Stimulated activated CD8-positive, alpha-beta memory T cell treated with anti-CD3 and anti-CD28 coated beads, Interleukin-7, amount 100 ng/mL, for 1 hour (primary cell): ENCODE measurements around the gene HAVCR2.

Experiments used
- DNase-seq, 2 donors: peaks; one replicate each; pipeline ENCODE4 v3.0.0-alpha.2; 2020; ENCODE audit warnings: low read depth in 2 of 2

HAVCR2 gene

DNA sequence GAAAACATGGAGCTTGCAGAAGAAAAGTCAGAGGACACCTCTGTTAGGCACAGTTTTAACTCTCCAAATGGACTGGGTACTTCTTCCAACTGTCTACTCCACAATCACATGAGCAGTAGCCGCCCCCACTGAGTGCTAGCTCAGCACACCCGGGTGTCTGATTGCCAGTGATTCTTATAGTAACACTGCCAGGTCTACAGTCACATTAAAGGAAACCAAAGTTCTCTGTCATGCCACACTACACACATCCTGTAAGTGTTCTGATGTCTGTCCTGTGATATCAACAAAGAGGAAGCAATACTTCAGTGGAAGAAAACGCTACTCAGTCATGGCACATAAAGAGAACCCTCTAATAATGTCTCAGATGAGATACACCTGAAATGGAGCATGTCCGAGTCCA is at the start of gene HAVCR2:
TSS of gene HAVCR2 (minus strand) at position 69 of the 400 bp plus-strand sequence. CDS start at position 8, 61 bp downstream.
- DNase-seq, result no peak

DNA sequence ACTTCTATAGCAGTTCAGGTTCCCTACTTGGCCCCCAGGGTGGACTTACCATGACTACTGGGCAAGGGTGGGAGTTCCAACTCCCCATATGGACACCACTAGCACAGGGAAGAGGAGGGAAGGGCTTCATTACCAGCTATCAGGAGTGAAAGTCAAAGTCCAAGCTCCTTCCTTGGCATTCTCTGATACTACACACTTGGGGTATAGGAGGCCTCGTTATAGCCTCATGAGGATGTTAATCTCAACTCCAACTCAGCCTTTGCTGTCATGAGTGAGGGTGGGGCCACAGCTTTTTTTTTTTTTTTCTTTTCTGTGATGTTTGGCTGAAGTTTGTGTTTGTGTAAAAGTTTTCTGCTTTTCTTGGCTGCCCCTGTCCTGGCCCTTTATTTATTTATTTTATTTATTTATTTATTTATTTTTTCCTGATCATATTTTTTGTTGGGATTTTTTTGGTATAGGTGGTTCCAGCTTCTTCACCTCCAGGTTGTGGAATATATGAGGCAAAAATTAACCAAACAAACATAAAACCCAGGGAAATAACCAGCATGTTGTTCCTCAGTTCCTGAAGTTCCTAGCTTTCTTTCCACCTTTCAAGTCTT is 48.5 kb upstream of the HAVCR2 start:
- no peak for DNase-seq

DNA sequence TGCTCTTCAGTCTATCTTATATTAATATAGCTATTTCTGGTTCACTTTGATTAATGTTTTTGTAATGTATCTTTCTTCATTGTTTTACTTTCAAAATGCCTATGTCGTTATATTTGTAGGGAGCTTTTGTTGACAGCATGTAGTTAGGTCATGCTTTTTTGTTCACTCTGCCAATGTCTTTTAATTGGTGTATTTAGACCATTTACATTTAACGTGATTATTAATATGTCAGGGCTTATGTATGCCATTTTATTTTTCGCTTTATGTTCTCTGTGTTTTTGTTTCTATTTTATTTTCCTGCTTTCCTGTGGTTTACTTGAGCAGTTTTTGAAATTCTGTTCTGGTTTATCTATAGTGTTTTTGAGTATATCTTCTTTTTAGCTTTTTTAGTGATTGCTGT is 46.5 kb upstream of the HAVCR2 start:
- DNase-seq, result no peak

DNA sequence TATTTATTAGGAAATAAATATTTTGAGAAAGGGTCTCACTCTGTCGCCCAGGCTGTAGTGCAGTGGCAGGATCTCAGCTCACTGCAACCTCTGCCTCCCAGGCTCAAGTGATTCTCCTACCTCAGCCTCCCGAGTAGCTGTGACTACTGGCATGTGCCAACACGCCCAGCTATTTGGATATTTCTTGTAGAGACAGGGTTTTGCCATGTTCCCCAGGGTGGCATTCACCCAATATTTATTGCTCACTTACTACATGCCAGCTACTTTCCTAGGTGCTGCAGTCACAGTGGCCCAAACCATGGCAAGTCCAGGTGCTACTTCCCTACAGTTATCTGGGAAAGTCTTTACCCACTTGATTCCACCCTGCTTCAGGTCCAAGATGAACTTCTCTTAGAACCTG is 42.2 kb upstream of the HAVCR2 start:
- DNase-seq, result no peak

DNA sequence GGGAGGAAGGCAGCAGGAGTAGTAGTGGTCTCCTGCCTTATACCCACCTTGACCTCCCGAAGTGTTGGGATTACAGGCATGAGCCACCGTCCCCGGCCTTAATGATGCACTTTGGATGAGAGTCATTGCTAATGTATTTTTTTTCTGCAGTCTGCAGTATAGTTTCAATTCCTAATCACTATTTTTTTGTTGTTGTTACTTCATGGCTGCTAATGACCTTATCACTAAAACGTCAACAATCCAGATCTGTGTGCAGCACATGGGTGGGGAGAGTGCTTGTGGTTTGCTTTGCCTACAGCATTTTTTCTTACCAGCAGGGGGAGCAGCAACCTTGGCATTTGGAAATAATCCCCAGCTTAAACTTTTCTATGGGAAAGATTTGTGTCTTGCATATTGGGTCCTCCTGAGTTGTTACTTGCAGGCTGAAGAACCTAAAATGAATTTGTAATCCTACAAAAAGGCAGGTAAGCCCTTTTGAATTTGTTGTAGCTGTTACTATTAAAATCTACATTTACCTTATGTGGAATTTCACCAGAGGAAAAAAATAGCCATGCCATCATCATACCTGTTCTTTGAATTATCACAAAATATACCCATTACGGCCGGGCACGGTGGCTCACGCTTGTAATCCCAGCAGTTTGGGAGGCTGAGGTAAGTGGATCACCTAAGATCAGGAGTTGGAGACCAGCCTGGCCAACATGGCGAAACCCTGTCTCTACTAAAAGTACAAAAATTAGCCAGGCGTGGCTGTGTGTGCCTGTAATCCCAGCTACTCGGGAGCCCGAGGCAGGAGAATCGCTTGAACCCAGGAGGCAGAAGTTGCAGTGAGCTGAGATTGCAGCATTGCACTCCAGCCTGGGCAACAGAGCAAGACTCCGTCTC is 40.1 kb upstream of the HAVCR2 start:
- DNase-seq, result peak; percentile 63 to 70

DNA sequence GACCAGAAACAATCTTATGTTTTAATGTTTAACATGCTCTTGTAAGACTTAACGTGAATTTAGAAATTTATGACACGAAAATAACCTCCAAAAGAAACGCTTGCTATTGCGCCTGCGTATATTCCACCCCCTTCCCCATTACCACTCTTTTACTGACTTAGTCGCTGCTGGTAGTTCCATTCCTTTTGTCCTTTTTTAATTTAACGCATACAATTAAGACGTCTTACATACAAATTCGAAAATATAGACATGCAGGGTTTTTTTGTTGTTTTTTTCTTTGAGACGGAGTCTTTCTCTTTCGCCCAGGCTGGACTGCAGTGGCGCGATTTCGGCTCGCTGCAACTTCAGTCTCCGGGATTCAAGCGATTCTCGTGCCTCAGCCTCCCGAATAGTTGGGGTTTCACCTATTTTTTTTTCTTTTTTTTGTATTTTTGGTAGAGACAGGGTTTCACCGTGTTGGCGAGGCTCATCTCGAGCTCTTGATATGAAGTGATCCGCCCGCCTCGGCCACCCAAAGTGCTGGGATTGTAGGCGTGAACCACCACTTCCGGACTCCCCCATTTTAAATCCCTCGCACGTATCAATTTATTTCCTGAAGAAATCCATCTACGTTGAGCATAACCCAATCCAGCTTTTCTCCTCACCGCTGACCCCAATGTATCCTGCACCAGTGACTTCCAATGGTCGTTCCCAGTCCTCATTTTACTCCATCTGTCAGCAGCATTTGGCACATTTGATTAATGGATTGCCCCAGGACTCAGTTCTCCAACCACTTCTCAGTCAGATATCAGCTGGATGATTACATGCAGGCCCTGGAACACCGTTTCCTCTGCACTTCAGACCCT is 34.5 kb upstream of the HAVCR2 start:
- DNase-seq, result no peak

DNA sequence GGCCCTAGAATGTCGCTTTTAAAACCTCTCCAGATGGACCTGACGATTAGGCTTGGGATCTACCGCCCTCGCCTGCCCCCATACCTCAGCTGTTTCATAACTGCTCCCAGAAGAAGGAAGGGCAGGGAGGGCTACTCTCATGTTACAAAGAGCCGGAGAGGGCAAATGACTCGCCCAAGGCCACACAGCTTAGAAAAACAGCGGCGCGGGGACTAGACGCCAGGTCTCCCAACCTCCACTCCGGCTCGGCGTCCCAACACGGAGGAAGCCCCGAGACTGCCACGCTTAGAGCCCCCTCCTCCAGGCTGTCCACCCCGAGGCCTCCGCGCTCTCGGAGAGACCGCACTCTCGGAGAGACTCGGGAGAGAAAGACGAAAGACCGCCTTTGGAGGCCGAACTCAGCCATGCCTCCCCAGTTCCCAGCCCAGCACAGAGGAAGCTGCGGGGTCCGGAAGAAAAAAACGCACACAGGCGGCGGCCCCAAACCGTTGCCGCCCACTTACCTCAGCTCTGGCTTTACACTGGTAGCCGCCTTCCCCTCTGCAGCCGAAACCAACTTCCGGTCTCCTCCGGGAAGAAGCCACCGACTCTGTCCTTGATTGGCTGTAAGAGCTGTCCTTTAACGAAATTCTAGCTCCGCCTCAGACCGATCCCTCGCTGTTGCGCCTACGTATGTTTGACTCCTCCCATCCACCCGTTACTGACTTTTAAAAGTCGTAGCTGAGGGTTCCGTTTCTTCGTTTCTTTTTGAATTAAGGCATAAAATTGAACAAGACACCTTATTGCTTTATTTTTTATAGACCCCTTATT is 33.7 kb upstream of the HAVCR2 start, which contains the start of gene MED7:
TSS of gene MED7 (minus strand) at position 549 of the 810 bp plus-strand sequence. CDS start 3,434 bp downstream, outside the sequence.
- DNase-seq, result peak; percentile 73 to 80

DNA sequence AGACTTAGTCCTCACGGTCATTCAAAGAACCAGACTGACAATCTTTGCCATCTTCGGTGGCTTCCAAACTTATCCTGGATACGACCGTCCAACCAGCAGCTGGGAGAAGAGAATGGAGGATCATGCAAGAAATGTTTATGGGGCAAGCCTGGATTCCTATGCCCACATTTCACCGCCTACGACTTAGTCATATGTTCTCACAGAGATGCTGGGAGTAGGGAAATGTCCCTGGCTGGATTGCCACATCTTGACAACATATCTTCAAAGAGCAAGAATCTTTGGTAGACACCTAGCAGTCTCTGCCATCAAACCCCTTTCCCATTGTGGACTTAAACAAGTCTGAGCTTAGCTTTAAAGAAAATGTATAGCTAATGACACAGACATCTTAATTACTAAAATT is 28.8 kb upstream of the HAVCR2 start:
- DNase-seq, result no peak

DNA sequence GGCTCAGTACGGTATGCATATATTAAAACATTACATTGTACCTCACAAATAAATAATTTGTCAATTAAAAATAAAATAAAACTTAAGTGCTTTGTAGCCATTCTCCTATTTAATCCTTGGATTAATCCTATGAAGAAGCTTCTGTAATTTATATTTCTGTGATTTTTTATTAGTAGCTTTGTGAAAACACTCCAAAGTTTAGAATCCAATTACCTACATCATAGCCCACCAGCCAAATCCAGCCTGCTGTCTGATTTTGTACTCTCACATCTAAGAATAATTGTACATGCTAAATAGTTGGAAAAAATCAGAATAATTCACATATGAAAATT is 23.4 kb upstream of the HAVCR2 start:
- no peak for DNase-seq

DNA sequence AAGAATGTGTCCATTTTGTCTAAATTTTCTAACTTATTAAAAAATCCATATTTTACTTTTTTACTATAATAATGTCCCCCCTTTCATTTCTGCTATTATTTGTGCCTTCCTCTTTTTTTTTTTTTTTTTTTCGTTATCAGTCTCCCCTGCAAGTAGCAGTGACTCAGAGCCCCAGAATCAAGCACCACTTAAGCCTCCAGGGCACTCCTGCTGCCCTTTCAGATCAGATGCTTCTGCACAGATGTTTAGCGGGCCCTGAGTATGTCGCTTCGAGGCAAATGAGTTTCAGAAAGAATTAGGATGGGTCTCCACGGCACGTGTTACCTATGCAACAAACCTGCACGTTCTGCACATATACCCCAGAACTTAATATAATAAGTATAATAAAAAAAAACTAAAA is 22.1 kb upstream of the HAVCR2 start:
- no peak for DNase-seq

DNA sequence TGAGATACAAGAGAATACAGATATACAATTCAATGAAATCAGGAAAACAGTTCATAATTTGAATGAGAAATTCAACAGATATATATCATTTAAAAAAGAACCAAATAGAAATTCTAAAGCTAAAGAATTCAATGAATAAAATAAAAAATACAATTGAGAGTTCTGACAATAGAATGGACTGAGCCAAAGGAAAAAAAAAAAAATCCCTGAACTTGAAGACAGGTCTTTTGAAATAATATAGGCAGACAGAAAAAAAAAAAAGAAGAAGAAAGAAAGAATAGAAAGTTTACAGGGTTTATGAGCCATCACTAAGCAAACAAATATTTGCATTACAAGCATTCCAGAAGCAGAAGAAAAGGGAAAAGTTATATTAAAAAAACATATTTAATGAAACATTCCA is 12.9 kb upstream of the HAVCR2 start:
- DNase-seq, result no peak

DNA sequence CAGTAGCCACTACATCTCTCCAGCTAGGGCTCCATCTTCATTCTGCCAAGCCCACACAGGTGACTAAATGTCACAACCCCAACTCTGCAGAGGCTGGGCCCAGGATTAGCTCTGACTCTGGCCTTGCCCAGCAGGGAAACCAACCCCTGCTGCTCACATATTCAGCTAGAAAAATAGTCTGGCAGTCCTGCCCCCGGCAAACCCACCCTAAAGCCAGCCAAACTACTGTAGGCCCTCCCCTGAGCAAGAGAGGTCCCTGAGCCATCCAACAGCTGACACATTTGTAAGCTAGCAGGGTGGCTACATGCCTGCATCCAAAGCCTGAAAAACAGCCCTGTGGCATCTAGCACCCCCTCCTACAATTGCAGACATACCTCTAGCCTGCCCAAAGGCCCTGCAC is 11.3 kb upstream of the HAVCR2 start:
- DNase-seq, result no peak

DNA sequence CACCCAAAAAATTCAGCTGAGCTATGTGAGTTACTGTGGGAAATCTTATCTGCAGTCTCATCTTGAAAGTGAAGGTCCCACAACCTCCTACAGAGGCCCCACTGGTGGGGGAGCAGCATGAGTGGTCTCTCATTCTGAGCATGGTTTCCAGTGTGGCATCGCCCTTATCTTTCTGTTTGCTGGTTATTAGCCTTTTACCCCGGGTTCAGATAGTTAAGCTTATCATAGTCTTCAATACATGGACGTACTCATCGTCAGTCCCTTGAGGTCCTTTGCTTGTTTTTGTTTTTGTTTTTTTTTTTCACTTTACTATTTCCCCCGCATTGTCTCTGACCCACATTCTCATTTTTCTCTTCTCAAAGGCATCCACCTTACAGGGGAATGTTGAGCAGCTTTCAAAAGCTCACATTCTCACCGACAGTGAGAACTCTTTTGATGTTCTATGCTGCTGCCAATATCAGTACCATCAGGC is 7.7 kb upstream of the HAVCR2 start:
- no peak for DNase-seq

DNA sequence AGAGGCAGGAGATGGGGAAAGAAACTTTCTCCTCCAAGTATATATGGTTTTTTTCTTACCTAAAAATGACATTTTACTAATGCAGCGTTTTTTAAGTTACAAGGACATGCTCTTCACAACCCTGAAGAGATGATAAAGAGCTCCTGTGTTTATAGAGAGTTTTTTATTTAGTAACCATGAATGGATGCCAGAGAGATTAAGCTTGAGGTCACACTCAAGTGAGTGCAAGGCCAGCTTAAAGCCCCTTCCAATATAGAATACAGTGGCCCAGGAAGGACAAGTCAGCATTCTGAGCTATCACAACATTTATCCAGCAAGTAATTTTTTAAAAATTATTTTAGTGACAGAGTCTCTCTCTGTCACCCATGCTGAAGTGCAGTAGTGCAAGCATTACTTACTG is 6.7 kb upstream of the HAVCR2 start:
- DNase-seq, result no peak

DNA sequence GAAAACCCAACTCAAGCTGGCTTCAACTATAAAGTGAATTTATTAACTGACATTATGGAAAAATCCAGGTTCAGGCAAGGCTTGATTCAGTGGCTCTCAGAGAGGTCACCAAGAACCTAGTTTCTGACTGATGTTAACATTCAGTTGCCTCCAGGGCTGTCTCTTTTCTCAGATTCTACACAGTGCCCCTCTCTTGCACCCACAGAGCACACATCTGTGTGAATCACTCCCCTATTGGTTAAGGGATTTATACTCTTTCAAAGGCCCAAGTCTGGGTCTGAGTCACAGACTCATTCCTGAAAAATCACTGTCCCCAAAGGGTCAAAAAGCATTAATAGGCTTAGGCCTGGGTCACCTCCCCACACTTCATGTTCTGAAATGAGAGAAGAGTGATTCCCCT is 6.2 kb upstream of the HAVCR2 start:
- no peak for DNase-seq

DNA sequence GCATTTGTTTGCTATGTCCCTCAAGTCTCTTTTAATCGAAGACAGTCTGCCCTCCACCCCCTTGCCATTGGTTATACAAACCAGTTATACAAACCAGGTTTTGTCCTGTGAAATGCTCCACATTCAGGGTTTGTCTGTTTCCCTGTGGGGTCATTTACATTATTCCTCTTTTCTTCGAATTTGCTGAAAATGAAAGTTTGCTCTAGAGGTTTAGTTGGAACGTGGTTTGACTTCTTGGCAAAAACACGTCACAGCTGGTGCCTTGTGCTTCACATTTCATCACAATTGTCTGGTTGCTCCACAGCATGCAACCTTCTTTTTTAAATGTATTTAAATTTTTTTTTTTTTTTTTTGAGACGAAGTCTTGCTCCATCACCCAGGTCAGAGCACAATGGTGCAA is 4.2 kb upstream of the HAVCR2 start:
- no peak for DNase-seq

DNA sequence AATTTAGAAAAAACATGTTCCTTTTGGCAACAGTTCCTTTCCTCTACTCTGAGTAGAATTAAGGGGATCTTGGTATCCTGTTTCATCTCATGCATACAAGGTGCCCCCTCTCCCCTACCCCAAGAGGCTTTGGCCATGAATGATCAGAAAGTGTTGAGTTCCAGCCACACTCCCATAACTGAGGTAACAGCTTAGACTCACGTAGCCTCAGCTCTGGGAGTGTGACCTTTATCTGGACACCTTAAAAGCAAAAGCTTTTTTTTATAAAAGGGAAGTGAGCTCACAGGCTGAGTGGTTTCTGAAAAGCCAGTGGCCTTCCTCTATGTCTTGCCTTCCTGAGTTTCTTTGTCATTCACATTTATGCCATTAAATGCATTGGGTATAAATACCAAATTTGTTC is 900 bp upstream of the HAVCR2 start:
- DNase-seq, result no peak

DNA sequence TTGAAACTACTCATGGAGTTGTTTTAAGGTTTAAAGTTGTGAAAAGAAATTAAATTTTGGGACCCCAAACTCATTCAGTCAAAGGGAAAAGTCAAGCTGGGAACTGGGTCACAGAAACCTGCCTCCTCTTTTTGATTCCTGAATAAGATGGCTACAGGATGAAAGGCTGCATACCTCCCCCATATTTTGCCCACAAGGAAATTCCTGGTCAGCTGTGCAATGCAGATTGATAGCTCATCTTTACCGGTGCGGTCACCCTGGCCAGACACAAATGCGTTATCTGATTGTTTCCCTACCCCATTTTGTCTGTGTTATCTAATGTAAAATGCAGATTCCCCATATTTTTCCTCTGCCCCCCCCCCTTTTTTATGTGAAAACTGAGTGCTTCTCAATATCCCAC is 1.3 kb downstream of the HAVCR2 start:
- DNase-seq, result no peak

DNA sequence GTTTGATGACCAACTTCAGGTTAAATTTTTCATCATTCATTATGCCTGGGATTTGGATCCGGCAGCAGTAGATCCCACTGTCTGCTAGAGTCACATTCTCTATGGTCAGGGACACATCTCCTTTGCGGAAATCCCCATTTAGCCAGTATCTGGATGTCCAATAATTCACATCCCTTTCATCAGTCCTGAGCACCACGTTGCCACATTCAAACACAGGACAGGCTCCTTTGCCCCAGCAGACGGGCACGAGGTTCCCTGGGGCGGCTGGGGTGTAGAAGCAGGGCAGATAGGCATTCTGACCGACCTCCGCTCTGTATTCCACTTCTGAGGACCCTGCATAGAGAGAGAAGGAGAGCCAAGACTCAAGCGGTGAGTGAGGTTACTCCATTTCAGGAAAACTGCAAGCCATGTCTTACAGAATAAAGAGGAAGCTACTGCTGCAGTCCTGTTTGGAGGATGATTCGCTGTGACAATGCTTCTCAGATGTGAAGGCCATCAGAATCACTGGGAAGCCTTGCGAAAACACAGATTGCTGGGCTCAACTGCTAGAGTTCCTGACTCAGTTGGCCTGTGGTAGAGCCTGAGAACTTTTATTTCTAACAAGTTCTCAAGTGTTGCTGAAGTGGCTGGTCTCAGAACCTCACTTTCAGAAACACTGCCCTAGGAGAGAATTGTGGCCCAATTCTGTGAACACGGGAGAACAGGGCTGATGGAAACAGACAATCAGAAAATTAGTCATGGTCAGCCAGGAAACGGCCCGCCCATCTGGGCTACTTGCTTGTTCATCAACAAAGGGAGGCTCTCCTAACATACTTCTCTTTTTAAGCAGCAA is 2.0 kb downstream of the HAVCR2 start:
- DNase-seq, result no peak

DNA sequence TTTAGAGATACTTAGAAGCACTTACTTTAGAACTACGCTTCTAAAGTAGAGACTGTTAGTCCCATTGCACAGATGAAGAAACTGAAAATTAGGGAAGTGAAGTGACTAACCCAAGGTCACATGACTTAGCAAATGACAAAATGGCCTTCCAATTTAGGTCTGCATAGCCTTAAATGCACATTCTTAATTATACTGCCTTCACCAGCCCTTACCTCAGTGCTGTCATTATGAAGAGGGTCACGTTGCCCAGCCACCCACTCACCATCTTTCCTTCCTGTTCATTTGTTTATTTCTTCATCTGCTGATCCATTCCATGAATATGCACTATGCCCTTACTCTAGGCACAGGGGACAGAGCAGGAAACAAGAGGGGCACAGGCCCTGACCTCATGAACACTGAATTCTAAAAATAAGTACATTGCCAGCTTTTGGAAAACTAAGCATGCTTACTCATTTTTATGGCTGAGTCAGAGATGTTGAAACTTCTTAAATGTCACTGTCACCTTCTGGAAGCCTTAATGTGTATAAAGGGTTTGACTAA is 8.6 kb downstream of the HAVCR2 start:
- no peak for DNase-seq
